ENCODE results near the gene TXNL4A.

The TXNL4A gene

DNA sequence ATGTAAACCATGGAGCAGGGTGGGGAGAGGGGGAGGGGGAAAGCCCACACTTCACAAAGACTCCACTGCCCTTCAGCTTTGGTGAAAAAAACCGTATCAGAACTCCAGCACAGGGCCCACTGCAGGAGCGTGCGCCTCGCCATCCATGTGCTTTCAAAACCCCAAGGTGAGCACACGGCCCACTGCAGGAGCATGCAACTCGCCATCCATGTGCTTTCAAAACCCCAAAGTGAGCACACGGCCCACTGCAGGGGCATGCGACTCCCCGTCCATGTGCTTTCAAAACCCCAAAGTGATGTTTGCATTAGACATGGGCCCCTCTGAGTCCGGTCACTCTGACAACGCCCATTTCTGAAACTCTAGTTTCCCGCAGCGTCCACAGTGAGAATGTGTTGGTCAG, 7.8 kb downstream of the TXNL4A start:
- no peak overlapping the region for H3K4me3 Mint-ChIP-seq
- no peak overlapping the region for H3K27ac Mint-ChIP-seq
- no peaks in the 10 kb centered on the region for H3K27me3 Mint-ChIP-seq (ENCODE audit: low read depth)
- peaks cover 42% of the 10 kb centered on the region for H3K4me1 Mint-ChIP-seq (ENCODE audit: low read depth)
- H3K9me3 Mint-ChIP-seq = no peaks in the 10 kb centered on the region
- peaks cover 12% of the 10 kb centered on the region for H3K36me3 Mint-ChIP-seq (ENCODE audit: low read depth)

DNA sequence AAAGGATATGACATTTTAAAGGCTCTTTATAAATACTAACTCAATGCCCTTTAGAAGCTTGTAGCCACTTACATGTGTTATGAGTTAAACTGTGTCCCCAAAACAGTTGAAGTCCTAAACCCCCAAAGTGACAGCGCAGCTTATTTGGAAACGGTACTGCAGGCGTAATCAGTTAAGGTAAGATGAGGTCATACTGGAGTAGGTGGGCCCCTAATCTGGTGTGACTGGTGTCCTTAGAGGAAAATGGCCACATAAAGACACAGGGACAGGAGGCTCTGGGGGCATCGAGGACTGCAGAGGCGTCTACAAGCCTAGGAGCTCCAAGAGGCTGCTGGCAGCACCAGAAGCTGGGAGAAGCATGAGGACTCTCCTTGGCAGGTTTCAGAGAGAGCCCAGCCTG, 8.5 kb downstream of the TXNL4A start:
- no peak overlapping the region for H3K4me3 Mint-ChIP-seq
- H3K27ac Mint-ChIP-seq = no peak overlapping the region
- no peaks in the 10 kb centered on the region for H3K9me3 Mint-ChIP-seq
- H3K4me1 Mint-ChIP-seq (ENCODE audit: low read depth) = peaks cover 39% of the 10 kb centered on the region
- peaks cover 14% of the 10 kb centered on the region for H3K36me3 Mint-ChIP-seq (ENCODE audit: low read depth)
- H3K27me3 Mint-ChIP-seq (ENCODE audit: low read depth) = no peaks in the 10 kb centered on the region

DNA sequence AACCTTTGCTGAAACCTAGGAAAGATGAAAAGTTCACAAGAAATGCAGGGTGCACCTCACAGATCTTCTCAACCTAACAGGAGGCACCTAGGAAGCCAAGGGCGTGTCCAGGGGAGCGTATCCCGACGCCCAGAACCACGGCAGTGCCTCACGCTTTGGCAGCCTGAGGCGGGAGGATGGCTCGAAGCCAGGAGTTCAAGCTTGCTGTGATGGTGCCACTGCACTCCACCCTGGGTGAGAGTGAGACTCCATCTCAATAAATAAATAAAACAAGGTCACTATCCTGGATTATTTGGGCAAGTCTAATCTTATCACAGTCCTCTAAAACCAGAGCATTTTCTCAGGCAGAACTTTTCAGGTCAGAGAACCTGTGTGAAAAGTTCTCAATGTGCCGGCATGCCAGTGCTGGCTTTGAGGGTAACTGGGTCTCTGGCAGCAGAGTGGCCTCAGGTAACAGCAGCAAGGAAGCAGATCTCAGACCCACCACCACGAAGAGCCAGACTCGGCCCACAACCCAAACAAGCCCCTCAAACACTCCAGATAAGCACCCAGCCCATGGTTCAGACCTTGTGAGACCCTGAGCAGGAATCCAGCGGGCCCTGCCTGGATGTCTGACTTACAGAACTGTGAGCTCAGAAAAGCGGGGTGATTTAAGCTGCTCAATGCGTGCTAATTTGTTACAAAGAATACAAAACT, 12.2 kb downstream of the TXNL4A start:
- Mint-ChIP-seq H3K9me3 (no peaks in the 10 kb centered on the region), H3K36me3 (ENCODE audit: low read depth) (peaks cover 16% of the 10 kb centered on the region), H3K4me1 (ENCODE audit: low read depth) (peaks cover 18% of the 10 kb centered on the region), H3K27ac (no peak overlapping the region), H3K4me3 (no peak overlapping the region), H3K27me3 (ENCODE audit: low read depth) (no peaks in the 10 kb centered on the region)

DNA sequence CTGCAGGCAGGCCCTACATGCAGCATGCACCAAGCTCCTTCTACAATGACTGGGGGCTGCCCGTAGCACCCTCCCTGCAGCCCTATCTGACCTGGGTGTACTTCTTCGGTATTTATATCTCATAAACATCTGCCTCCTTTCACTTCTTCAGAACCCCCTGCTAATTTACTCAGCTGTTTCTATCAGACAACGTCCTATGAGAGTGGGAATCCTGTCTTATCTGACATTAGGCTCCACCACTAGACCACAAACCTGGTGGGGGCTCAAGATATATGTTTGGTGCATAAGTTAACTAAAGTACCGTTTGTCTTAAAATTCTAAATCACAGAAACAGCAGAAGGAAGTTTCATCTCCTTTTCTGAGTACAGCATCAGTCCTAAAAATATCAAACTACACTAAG, 13.3 kb downstream of the TXNL4A start:
- H3K9me3 Mint-ChIP-seq = no peaks in the 10 kb centered on the region
- H3K27ac Mint-ChIP-seq = no peak overlapping the region
- H3K4me1 Mint-ChIP-seq (ENCODE audit: low read depth) = peaks cover 17% of the 10 kb centered on the region
- H3K4me3 Mint-ChIP-seq = no peak overlapping the region
- H3K27me3 Mint-ChIP-seq (ENCODE audit: low read depth) = no peaks in the 10 kb centered on the region
- H3K36me3 Mint-ChIP-seq (ENCODE audit: low read depth) = peaks cover 16% of the 10 kb centered on the region

DNA sequence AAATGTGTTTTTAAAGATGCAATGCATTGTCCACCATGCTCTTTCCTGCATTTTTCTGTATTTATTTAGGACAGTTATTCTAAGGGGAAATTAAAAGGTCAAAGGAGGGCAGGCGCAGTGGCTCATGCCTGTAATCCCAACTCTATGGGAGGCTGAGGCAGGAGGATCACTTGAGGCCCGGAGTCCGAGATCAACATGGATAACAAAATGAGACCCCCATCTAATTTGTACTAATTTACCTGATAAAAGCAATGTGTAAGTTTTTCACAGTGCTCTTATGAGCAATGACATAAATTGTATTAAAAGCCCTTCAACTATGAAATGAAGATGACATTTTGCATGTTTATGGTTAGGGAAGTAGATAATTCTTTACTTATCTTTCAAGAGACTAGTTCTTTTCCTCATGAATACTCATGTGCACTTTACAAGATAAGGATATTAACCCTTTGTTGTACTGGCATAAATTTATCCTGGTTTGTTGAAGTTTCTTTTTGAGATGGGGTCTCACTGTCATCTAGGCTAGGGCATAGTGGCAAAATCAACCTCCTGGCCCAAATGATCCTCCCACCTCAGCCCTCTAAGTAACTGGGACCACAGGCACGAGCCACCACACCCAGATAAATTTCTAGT, 14.2 kb downstream of the TXNL4A start:
- no peak overlapping the region for H3K4me3 Mint-ChIP-seq
- no peaks in the 10 kb centered on the region for H3K9me3 Mint-ChIP-seq
- peaks cover 13% of the 10 kb centered on the region for H3K4me1 Mint-ChIP-seq (ENCODE audit: low read depth)
- H3K27me3 Mint-ChIP-seq (ENCODE audit: low read depth) = no peaks in the 10 kb centered on the region
- H3K36me3 Mint-ChIP-seq (ENCODE audit: low read depth) = peaks cover 16% of the 10 kb centered on the region
- no peak overlapping the region for H3K27ac Mint-ChIP-seq

DNA sequence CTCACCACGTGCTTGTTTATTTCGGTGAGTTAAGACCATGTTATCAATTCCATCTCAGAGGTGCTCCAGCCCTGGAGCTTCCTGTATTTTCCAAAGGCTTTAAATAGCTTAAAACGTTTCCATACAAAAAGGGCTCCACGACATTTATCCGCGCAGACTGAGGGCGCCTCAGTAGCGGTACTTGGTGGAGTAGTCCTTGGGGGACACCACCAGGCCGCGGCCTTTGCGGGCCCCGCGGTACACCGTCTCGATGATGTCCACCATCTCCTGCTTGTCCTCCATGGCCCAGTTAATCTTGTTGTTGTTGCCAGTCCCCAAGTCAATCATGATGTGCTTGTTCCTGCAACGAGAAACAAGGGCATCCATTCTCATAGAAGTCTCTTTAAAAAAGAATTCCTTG, 14.8 kb downstream of the TXNL4A start:
- no peaks in the 10 kb centered on the region for H3K27me3 Mint-ChIP-seq (ENCODE audit: low read depth)
- H3K36me3 Mint-ChIP-seq (ENCODE audit: low read depth) = peaks cover 16% of the 10 kb centered on the region
- H3K9me3 Mint-ChIP-seq = no peaks in the 10 kb centered on the region

DNA sequence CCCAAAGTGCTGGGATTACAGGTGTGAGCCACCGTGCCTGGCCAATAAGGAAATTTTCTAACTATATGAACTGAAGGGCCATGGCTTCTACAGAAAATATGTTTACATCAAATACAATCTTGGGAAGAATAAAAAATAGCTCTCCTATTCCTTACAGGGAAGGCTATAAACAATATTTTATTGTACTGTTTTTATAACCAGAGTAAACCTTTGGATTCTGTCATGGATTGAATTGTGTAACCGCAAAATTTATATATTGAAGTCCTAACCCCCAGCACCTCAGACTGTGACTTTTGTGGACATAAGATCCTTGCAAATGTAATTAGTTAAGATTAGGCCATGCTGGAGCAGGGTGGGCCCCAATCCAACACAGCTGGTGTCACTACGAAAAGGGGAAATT, 15.6 kb downstream of the TXNL4A start:
- no peaks in the 10 kb centered on the region for H3K9me3 Mint-ChIP-seq
- H3K27ac Mint-ChIP-seq = no peak overlapping the region
- H3K27me3 Mint-ChIP-seq (ENCODE audit: low read depth) = no peaks in the 10 kb centered on the region
- H3K4me1 Mint-ChIP-seq (ENCODE audit: low read depth) = peaks cover 8% of the 10 kb centered on the region
- peaks cover 16% of the 10 kb centered on the region for H3K36me3 Mint-ChIP-seq (ENCODE audit: low read depth)
- no peak overlapping the region for H3K4me3 Mint-ChIP-seq

More for the DNA sequence above, 14.8 kb downstream of the TXNL4A start:
- Mint-ChIP-seq H3K27ac (no peak overlapping the region), H3K4me3 (no peak overlapping the region), H3K4me1 (ENCODE audit: low read depth) (peaks cover 13% of the 10 kb centered on the region)

DNA sequence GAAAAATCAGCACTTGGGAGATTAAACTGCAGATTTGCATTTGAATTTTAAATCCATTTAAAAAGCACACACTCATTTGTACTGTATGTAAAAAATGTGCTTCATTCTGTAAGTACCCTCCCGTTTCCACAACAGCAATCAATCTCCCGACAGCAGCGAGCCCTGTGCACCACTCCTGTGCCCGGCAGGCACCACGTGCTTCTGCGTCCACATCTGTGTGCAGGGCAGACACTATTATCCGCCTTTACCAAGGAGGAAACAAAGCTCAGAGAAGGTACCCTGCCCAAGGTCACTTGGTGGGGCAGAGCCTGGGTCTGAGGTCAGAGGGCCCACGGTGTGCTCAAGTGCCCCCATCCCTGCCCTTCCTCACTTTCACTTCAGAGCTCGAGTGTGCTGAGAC, 16.4 kb downstream of the TXNL4A start:
- H3K4me1 Mint-ChIP-seq (ENCODE audit: low read depth) = peaks cover 8% of the 10 kb centered on the region
- no peaks in the 10 kb centered on the region for H3K27me3 Mint-ChIP-seq (ENCODE audit: low read depth)
- no peaks in the 10 kb centered on the region for H3K9me3 Mint-ChIP-seq
- H3K4me3 Mint-ChIP-seq = no peak overlapping the region
- peaks cover 16% of the 10 kb centered on the region for H3K36me3 Mint-ChIP-seq (ENCODE audit: low read depth)
- no peak overlapping the region for H3K27ac Mint-ChIP-seq

DNA sequence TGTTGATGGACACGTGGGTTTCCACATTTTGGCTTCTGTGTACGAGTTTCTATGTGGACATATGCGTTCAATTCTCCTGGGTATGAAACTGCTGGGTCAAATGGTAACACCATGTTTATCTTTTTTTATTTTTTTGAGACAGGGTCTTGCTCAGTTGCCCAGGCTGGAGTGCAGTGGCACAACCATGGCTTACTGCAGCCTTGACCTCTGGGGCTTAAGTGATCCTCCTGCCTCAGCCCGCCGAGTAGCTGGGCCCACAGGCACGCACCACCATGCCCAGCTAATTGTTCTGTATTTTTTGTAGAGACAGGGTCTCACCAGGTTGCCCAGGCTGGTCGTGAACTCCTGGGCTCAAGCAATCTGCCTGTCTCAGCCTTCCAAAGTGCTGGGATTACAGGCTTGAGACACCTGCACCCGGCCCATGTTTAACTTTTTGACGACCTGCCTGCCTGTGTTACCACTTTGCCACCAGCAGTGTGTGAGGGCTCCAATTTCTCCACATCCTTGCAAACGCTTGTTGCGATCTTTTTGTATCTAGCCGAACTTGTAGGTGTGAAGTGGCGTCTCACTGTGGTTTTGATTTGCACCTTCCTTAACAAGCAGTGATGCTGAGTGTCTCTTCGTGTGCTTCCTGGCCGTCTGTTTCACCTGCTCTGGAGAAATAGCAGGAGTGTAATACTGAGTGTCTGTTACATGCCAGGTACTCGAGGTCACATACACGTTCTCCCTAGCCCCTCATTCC, 17.0 kb downstream of the TXNL4A start:
- Mint-ChIP-seq H3K27me3 (ENCODE audit: low read depth) (no peaks in the 10 kb centered on the region), H3K36me3 (ENCODE audit: low read depth) (peaks cover 16% of the 10 kb centered on the region), H3K9me3 (no peaks in the 10 kb centered on the region), H3K4me3 (no peak overlapping the region), H3K4me1 (ENCODE audit: low read depth) (peaks cover 8% of the 10 kb centered on the region), H3K27ac (no peak overlapping the region)

DNA sequence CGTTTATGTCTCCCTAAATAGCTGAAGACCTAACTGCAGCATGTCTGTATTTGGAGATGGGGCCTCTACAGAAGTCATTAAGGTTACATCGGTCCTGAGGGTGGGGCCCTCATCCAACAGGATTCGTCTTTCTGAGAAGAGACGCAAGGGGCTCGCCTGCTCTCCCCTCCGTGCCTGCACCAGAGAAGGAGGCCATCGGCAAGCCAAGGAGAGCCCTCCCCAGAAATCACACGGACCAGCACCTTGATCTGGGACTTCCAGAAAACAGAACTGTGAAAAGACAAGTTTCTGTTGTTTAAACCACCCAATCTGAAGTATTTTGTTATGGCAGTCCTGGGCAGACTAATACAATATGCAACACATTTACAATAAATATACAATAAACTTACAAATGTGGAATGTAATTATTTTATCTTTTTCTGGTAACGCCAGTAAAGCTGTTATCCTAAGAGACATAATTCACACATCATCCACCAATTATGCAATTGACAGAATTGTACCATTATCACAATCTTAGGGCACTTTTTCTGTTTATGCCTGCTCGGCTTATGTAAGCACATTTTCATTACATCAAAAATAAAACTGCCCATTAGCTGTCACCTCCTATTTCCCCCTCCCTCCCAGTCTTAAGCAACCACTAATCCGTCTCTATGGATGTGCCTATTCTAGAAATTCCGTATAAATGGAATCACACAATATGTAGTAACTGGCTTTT, 17.8 kb downstream of the TXNL4A start:
- H3K36me3 Mint-ChIP-seq (ENCODE audit: low read depth) = peaks cover 15% of the 10 kb centered on the region
- H3K4me3 Mint-ChIP-seq = no peak overlapping the region
- H3K27ac Mint-ChIP-seq = no peak overlapping the region
- H3K9me3 Mint-ChIP-seq = no peaks in the 10 kb centered on the region
- peaks cover 9% of the 10 kb centered on the region for H3K4me1 Mint-ChIP-seq (ENCODE audit: low read depth)
- H3K27me3 Mint-ChIP-seq (ENCODE audit: low read depth) = no peaks in the 10 kb centered on the region

DNA sequence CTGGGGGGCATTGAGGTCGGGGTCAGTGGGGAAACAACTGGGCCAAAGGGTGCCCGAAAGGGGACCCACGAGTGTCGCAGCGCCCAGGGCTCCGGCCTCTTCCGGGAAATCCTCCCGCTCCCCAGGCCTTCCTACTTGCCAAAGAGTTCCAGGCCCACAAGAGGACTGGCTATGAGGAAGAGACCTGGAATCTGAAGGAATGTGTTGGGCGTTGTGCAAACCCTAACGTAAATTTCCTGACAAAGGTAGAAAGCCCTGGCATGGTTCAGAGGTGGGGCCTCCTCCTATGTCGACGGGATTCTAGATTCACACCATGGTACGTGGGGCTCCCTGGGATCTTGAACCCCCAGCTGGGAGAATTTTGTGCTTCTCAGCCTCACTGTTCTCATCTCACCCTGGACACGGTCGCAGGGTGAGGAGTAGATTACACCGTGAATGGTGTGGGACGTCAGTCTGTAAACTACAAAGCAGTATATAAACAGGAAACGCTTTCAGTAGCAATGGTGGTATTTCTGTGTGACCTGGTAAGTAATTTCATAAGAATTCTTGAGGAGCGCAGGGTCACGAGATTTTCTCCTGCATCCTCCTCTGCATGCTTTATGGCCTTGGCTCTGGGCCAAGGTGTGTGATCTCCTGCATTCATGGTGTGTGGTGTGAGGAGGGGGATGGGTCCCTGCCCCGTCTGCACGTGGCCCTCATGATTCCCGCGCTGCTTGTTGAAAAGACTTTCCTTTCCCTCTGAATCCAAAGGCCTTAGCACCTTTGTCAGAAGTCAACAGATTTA, 23.1 kb downstream of the TXNL4A start:
- H3K36me3 Mint-ChIP-seq (ENCODE audit: low read depth) = no peaks in the 10 kb centered on the region
- H3K4me3 Mint-ChIP-seq = peak overlapping the region; percentile 81
- H3K4me1 Mint-ChIP-seq (ENCODE audit: low read depth) = peaks cover 20% of the 10 kb centered on the region
- no peaks in the 10 kb centered on the region for H3K9me3 Mint-ChIP-seq
- H3K27me3 Mint-ChIP-seq (ENCODE audit: low read depth) = peaks cover 4% of the 10 kb centered on the region
- H3K27ac Mint-ChIP-seq = peak overlapping the region; percentile 74

DNA sequence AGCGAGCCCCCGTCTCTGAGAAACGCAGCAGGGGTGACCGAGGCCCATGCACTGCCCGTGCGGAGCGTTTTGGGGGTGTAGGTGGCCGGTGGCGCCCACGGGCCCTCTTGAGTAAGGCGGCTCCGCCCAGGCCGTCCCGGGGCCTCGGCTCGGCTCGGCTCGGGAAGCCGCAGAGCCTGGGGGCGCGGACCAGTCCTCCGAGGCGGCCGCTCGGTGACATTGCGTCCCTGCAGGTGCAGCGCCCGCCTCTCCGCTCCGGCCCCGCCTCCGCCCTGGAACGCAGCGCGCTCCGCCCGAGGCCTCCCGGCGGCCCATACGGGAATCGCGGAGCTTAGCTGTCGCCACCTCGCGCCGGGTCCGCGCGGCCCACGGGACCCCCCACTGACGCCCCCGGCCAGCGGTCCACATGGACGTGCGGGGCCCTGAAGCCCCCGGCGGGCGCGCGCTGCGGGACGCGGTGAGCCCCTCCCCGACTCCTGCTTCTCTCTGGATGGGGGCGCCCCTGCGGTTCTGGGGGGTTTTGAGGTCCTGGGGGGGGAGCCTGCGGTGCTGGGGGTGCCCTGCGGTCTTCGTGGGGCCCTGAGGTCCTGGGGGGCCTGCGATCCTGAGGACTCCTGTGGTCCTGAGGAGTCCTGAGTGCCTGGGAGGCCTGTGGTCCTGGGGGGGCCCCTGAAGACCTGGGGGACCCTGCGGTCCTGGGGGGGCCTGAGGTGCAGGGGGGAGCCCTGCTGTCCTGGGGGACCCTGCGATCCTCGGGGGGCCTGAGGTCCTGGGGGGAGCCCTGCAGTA, 23.8 kb downstream of the TXNL4A start, which contains the start of gene HSBP1L1:
TSS of gene HSBP1L1 (plus strand) at position 314 of the 789 bp plus-strand sequence. CDS start at position 407, 93 bp downstream.
- Mint-ChIP-seq H3K4me3 (peak within 1 kb of the TSS; percentile 81), H3K4me1 (ENCODE audit: low read depth) (peaks cover 27% of the 10 kb centered on the region), H3K36me3 (ENCODE audit: low read depth) (no peaks in the 10 kb centered on the region), H3K27ac (peak within 1 kb of the TSS; percentile 74), H3K27me3 (ENCODE audit: low read depth) (peaks cover 4% of the 10 kb centered on the region), H3K9me3 (no peaks in the 10 kb centered on the region)

DNA sequence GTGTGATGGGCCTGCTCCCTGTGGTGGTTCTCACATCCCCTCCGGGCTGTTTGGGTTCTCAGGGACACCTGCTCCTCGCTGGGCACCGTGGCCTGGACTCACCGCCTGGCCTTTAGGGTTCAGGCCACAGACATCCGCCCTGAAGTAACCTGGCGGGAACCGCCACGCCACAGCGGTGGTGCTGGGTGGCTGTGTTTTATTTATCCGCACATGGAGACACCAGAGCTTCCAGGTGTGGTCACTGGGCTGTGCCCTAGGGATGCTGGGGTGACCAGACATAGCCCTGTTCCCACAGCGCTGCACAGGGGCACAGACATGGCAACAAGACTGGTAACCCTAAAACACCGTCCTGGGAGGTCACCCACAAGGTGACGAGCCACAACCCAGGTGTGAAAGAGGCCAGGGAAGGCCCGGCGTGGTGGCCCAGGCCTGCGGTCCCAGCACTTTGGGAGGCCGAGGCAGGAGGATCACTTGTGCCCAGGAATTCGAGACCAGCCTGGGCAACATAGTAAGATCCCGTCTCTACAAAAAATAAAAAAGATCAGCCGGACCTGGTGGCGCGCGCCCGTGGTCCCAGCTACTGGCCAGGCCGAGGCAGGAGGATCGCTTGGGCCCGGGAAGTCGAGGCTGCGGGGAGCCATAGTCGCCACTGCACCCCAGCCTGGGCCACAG, 24.6 kb downstream of the TXNL4A start:
- H3K4me3 Mint-ChIP-seq = peak overlapping the region; percentile 54
- no peaks in the 10 kb centered on the region for H3K9me3 Mint-ChIP-seq
- no peaks in the 10 kb centered on the region for H3K36me3 Mint-ChIP-seq (ENCODE audit: low read depth)
- peaks cover 4% of the 10 kb centered on the region for H3K27me3 Mint-ChIP-seq (ENCODE audit: low read depth)
- H3K4me1 Mint-ChIP-seq (ENCODE audit: low read depth) = peaks cover 27% of the 10 kb centered on the region
- no peak overlapping the region for H3K27ac Mint-ChIP-seq

Measured in T-helper 1 cell treated with Interleukin-12 subunit alpha and Interleukin-12 subunit beta and Interleukin-4 antibody, amounts not matched to agents 30 μg/mL and 1 μg/mL, for 36 hours (primary cell).